ENCODE measurements around the gene ZFHX3.

ZFHX3 gene

DNA sequence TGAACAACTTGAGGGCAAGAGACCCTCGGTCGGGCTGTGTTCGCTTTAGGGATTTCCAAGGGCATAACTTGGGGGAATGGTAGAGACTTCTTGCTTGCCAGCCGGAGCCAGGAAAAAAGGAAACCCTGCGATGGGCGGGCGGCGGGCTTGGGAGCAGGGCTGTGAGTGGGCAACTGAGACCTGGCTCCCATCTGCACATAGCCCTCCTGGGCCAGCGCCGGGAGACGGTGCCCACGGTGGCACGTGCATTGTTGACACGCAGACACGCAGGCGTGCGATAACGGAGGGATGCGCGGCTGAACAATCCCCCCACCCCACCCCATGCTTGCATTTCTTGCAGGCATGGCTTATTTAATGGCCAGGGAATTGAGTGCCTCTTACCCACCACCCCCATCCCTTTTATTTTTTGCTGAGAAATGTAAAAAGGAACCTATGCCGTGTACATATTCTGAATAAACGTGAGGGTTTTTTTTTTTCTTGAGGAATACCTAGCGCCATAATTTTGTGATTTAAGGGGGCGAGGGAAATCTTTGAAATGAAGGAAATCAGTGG, 17.1 kb upstream of the ZFHX3 start:
- POLR2A ChIA-PET = no interaction called here
- TF ChIP-seq, protein P1, sequence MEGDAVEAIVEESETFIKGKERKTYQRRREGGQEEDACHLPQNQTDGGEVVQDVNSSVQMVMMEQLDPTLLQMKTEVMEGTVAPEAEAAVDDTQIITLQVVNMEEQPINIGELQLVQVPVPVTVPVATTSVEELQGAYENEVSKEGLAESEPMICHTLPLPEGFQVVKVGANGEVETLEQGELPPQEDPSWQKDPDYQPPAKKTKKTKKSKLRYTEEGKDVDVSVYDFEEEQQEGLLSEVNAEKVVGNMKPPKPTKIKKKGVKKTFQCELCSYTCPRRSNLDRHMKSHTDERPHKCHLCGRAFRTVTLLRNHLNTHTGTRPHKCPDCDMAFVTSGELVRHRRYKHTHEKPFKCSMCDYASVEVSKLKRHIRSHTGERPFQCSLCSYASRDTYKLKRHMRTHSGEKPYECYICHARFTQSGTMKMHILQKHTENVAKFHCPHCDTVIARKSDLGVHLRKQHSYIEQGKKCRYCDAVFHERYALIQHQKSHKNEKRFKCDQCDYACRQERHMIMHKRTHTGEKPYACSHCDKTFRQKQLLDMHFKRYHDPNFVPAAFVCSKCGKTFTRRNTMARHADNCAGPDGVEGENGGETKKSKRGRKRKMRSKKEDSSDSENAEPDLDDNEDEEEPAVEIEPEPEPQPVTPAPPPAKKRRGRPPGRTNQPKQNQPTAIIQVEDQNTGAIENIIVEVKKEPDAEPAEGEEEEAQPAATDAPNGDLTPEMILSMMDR (IDR thresholded peaks at IDR 0.05; ENCODE audit: control extremely low read depth, extremely low read depth, low read depth, missing control alignments) = no peak
- CTCF ChIA-PET = no interaction called here
- DNase-seq (ENCODE audit: extremely low spot score) = no peak

DNA sequence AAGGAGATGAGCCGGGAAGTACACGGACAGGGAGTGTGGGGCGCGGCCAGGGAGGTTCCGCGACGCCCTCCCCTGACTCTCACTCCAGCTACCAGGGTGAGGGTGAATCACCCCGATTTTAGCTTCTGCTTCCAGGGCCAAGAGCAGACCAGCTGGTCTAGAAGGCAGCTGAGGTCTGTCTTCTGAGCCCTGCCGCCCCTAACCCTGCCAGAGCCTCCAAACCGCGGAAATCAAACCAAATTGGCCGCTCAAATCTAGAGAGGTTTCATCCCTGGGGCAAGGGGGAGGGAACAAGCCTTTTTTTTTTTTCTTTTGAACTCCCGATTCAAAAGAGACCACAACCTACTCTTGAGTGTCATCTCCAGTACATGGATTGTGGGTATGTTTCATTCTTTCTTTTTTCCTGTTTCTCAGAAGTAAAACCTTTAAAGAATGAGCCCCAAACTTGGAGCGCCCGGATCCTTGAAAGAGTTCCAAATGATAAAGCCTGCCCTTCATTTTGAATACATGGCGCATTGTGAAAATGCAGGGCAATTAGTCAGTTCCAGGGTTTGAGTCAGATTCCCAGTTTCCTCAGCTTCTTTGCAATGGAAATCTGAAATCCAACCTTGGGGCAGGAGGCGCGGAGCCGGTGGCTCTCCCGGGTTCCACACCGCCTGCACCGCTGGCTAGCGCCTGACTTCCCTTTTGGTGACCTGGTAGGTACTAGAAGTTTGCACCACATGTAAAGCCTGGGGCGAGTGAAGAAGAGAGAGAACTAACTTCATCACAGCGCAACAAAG, 16.5 kb upstream of the ZFHX3 start:
- ChIA-PET POLR2A (no interaction called here), CTCF (no interaction called here)
- TF ChIP-seq, protein P1 (IDR thresholded peaks at IDR 0.05; ENCODE audit: control extremely low read depth, extremely low read depth, low read depth, missing control alignments) = no peak
- DNase-seq (ENCODE audit: extremely low spot score) = no peak

DNA sequence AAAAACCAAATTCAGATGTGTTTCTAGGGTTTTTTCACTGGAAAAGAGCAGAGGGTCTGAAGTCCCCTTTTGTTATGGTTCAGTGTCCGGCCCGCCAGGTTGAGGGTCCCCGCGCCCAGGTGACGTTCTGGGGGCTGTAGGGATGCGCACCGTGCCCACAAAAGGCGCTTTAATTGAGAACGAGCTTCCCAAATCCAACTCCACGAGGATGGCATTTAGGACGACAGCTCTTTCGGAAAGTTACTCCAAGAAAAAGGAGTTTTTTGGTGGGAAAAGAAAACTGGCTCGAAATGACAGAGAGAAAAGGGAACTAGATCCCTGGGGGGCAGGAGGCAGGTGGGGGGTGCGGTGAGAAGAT, 15.9 kb upstream of the ZFHX3 start:
- CTCF ChIA-PET = no interaction called here
- DNase-seq (ENCODE audit: extremely low spot score) = no peak
- TF ChIP-seq, protein P1 (IDR thresholded peaks at IDR 0.05; ENCODE audit: control extremely low read depth, extremely low read depth, low read depth, missing control alignments) = no peak
- POLR2A ChIA-PET = no interaction called here

- CTCF ChIA-PET = interaction anchor here (1.1 to 2.5 kb wide), 2 partner anchors 8 to 230 kb away, joined by 3 to 6 read pairs; no protein-coding TSS in a partner anchor
- TF ChIP-seq, protein P1 (IDR thresholded peaks at IDR 0.05; ENCODE audit: control extremely low read depth, extremely low read depth, low read depth, missing control alignments) = no peak
- no peak for DNase-seq (ENCODE audit: extremely low spot score)
- POLR2A ChIA-PET = no interaction called here
These were observed 15.1 kb upstream of the ZFHX3 start for GRCh38 chr16:73062743-73063733.

DNA sequence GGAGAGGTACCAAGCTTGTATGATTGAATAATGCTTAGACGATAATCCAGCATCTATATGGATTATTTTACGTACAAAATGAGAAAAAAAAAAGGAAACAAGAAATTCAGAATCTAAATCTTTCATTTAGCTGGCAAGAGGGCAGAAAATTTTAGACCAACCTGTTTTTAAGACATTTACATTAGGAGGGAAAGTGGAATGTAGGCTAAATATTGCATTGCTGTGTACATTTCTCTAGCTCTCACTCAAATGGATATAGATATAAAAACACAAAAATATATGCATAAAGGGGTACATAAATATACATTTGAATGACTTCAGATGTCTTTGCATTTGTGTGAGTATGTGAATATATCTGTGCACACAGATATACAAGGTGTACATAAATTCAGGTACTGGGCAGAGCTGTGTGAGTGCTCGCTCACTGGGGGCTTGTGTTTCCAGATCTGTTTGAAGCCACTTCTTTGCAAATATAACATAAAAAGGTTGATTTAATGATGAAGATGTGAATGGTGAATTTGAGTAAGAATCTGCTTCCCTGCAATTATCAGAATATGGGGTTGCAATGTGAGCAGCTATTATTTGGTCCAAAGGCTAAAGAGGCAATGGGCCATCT, 14.2 kb upstream of the ZFHX3 start:
- TF ChIP-seq, protein P1 (IDR thresholded peaks at IDR 0.05; ENCODE audit: control extremely low read depth, extremely low read depth, low read depth, missing control alignments) = no peak
- CTCF ChIA-PET = interaction anchor here (1.0 to 2.5 kb wide), 3 partner anchors 9 to 230 kb away, joined by 3 to 6 read pairs (median 3); no protein-coding TSS in a partner anchor
- DNase-seq (ENCODE audit: extremely low spot score) = no peak
- POLR2A ChIA-PET = no interaction called here

All from GM10248 (cell line).